ENCODE measurements around the gene ESAM. TPM values are rescaled to one million over a fixed set of nuclear protein-coding genes. Genes with fewer than 3 reads are reported as not detected.
A peak's percentile ranks its signal among the peaks of the same experiment; 100 is the strongest.

The ESAM gene
- total and polyA plus RNA-seq, 2 donors = 13.3 to 66.2 TPM

DNA sequence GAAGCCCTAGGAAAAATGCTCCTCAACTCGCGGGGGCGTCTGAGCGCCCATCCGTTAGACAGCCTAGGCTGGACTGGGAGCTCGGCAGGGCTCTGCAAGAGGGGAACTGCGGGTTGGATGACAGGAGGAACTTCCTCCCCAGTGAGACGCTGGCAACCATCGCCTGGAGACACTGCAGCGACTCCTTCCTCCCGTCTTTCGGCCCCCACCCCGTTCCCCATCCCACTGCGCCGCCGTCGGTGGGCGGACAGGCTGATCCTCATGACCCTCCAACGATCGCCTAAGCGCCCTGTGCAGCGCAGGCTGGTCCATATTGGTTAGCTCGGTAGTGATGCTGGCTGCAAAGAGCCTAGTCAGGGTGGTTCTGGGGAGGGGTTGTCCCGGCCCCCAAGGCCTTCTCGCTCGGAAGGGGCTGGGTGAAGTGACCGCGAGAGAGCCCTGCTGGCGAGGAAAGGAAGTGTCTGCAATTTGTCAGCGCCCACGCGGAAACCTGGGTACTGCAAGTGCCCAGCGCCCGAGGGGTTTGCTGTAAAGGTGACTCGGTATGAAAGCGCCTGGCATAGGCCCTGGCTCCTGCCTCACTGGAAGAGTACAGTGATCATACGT is 21.7 kb downstream of the ESAM start:
- DNase-seq (ENCODE audit: extremely low spot score) = no peak
- H3K27ac ChIP-seq (ENCODE audit: low read depth) = no peak overlapping the region

GRCh38 chr11:124739479-124740276 is 22.4 kb downstream of the ESAM start, which contains the start of gene NRGN:
Gene NRGN, plus strand, starts transcription at chr11:124739942. Its CDS starts 143 bp downstream, at chr11:124740085.
- Histone ChIP-seq H3K27ac (ENCODE audit: low read depth) (no peak within 1 kb of the TSS), H3K4me3 (ENCODE audit: low read depth, low read length) (peak within 1 kb of the TSS; percentile 49), H3K36me3 (ENCODE audit: insufficient read depth) (no peaks in the 10 kb centered on the region), H3K4me1 (ENCODE audit: insufficient read depth) (no peaks in the 10 kb centered on the region)
- DNase-seq (ENCODE audit: extremely low spot score) = peak; percentile 83
- WGBS = 1% methylated on average over 59 of the region's 59 CpGs

More for the DNA sequence above, 21.7 kb downstream of the ESAM start:
- Histone ChIP-seq H3K4me1 (ENCODE audit: insufficient read depth) (no peaks in the 10 kb centered on the region), H3K36me3 (ENCODE audit: insufficient read depth) (no peaks in the 10 kb centered on the region), H3K4me3 (ENCODE audit: low read depth, low read length) (peak overlapping the region; percentile 49)
- 2% methylated on average over 37 of the region's 37 CpGs for WGBS

- Histone ChIP-seq H3K36me3 (ENCODE audit: insufficient read depth) (no peaks in the 10 kb centered on the region), H3K27ac (ENCODE audit: low read depth) (no peak overlapping the region), H3K4me1 (ENCODE audit: insufficient read depth) (no peaks in the 10 kb centered on the region), H3K4me3 (ENCODE audit: low read depth, low read length) (no peak overlapping the region)
- WGBS = 51% methylated on average over 21 of the region's 21 CpGs
- no peak for DNase-seq (ENCODE audit: extremely low spot score)
Measured at GRCh38 chr11:124738713-124739478, 23.2 kb downstream of the ESAM start.

DNA sequence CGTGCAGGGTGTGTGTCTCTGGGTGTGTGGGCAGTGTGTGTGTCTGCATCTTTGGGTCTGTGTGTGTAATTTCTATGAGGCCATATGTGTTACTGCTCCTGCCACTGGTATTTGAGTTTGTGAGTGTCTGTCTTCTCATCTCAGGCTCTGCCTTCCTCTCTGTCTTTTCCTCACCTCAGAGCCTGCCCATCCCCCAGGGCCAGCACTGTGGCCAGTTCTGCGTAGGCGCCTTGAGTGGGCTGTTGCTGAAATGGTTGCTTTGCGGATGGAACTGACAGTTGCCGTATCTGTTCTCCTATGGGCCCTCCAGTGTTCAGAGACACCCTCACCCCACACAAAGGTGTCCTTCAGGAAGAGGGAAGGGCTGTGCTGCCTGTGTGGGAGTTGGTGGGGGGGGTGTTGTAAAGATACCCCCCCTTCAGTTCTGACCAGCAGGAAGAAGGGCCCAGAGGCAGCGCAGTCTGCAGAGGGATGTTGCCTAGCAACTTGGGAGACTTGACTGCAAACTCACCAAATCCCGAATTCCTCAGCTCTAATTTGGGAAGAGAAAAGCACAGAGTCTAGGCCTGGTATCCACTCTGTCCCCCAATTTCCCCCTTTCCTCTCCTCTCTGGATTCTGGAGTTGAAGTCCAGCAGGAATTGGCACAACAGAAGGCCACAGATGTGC is 24.3 kb downstream of the ESAM start:
- DNase-seq (ENCODE audit: extremely low spot score) = no peak
- Histone ChIP-seq H3K27ac (ENCODE audit: low read depth) (no peak overlapping the region), H3K4me3 (ENCODE audit: low read depth, low read length) (no peak overlapping the region), H3K4me1 (ENCODE audit: insufficient read depth) (no peaks in the 10 kb centered on the region), H3K36me3 (ENCODE audit: insufficient read depth) (no peaks in the 10 kb centered on the region)
- WGBS = 71% methylated on average over 7 of the region's 7 CpGs

GRCh38 chr11:124736736-124737135 is 25.4 kb downstream of the ESAM start:
- no peak overlapping the region for H3K27ac ChIP-seq (ENCODE audit: low read depth)
- no peaks in the 10 kb centered on the region for H3K4me1 ChIP-seq (ENCODE audit: insufficient read depth)
- 70% methylated on average over 3 of the region's 3 CpGs for WGBS
- no peak overlapping the region for H3K4me3 ChIP-seq (ENCODE audit: low read depth, low read length)
- H3K36me3 ChIP-seq (ENCODE audit: insufficient read depth) = no peaks in the 10 kb centered on the region
- DNase-seq (ENCODE audit: extremely low spot score) = no peak

GRCh38 chr11:124732230-124732629 is 29.9 kb downstream of the ESAM start:
- Histone ChIP-seq H3K36me3 (ENCODE audit: insufficient read depth) (no peaks in the 10 kb centered on the region), H3K27ac (ENCODE audit: low read depth) (no peak overlapping the region), H3K4me1 (ENCODE audit: insufficient read depth) (no peaks in the 10 kb centered on the region), H3K4me3 (ENCODE audit: low read depth, low read length) (no peak overlapping the region)
- DNase-seq (ENCODE audit: extremely low spot score) = no peak
- 74% methylated on average over 4 of the region's 4 CpGs for WGBS

DNA sequence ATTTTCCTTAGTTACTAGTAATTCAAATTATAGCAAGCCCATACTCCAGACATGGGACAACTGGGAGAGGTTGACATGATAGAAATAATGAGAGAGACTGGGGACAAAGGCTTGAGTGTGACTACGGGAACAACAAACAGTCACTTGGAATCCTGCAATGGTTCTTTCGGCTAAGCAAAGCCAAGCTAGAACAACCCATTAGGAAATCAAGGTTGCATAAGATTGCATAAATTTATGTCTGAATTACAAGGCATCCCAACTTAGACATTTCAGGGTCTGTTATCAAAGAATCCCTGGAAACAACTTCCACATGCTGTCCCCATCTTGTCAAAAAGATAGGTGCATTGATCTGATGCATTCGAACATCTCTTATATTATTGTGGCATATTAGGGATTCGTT is 32.5 kb downstream of the ESAM start:
- H3K4me1 ChIP-seq (ENCODE audit: insufficient read depth) = no peaks in the 10 kb centered on the region
- H3K4me3 ChIP-seq (ENCODE audit: low read depth, low read length) = no peak overlapping the region
- DNase-seq (ENCODE audit: extremely low spot score) = no peak
- H3K27ac ChIP-seq (ENCODE audit: low read depth) = no peak overlapping the region
- H3K36me3 ChIP-seq (ENCODE audit: insufficient read depth) = no peaks in the 10 kb centered on the region
- WGBS = 87% methylated on average over 4 of the region's 4 CpGs

DNA sequence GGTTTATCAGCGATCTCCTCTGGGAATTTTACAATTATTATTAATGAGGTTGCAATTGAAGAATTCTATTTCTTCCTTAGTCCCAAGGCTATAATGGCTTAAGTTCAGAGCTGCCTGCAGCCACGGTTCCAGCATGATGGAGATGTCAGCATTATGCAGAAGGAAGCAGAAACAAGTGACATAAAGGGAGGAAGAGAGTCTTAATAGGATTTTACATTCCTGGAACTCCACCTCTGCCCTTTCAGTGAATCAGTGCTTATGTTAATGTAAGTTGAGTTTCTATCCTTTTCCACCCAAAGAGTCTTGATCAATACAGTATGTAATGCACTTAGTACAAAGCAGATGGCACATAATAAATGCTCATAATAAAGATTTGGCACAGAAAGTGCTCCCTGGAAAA is 34.0 kb downstream of the ESAM start:
- Histone ChIP-seq H3K36me3 (ENCODE audit: insufficient read depth) (no peaks in the 10 kb centered on the region), H3K27ac (ENCODE audit: low read depth) (no peak overlapping the region), H3K4me1 (ENCODE audit: insufficient read depth) (no peaks in the 10 kb centered on the region), H3K4me3 (ENCODE audit: low read depth, low read length) (no peak overlapping the region)
- WGBS = 78% methylated on average over 2 of the region's 2 CpGs
- no peak for DNase-seq (ENCODE audit: extremely low spot score)

DNA sequence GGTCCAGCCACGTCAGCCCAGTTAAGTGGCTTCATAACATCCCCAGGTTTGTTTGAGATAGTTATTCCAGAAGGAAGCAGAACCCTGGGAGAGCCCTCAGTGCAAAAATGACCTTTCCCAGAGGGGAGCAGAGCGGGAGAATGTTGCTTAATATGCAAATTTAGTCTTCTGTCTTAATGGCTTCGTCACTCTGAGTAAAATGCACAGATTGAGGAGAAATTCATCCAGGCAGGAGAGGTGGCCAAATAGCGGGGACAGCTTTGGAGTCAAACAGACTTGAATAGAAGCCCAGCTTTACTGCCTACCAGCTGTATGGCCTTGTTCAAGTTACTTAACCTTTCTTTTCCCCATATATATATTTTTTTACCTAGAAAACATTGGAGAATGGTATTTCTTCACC is 34.6 kb downstream of the ESAM start:
- H3K36me3 ChIP-seq (ENCODE audit: insufficient read depth) = no peaks in the 10 kb centered on the region
- no peak for DNase-seq (ENCODE audit: extremely low spot score)
- WGBS = 68% methylated on average over 4 of the region's 4 CpGs
- H3K27ac ChIP-seq (ENCODE audit: low read depth) = no peak overlapping the region
- no peak overlapping the region for H3K4me3 ChIP-seq (ENCODE audit: low read depth, low read length)
- H3K4me1 ChIP-seq (ENCODE audit: insufficient read depth) = no peaks in the 10 kb centered on the region

- H3K27ac ChIP-seq (ENCODE audit: low read depth) = no peak overlapping the region
- H3K4me3 ChIP-seq (ENCODE audit: low read depth, low read length) = no peak overlapping the region
- H3K36me3 ChIP-seq (ENCODE audit: insufficient read depth) = no peaks in the 10 kb centered on the region
- H3K4me1 ChIP-seq (ENCODE audit: insufficient read depth) = no peaks in the 10 kb centered on the region
- DNase-seq (ENCODE audit: extremely low spot score) = no peak
- 13% methylated on average over 6 of the region's 6 CpGs for WGBS
Measured at GRCh38 chr11:124725719-124726105, 36.4 kb downstream of the ESAM start.

- H3K4me3 ChIP-seq (ENCODE audit: low read depth, low read length) = no peak overlapping the region
- WGBS = 27% methylated on average over 14 of the region's 14 CpGs
- H3K27ac ChIP-seq (ENCODE audit: low read depth) = no peak overlapping the region
- DNase-seq (ENCODE audit: extremely low spot score) = no peak
- H3K36me3 ChIP-seq (ENCODE audit: insufficient read depth) = no peaks in the 10 kb centered on the region
- no peaks in the 10 kb centered on the region for H3K4me1 ChIP-seq (ENCODE audit: insufficient read depth)
Measured at GRCh38 chr11:124724979-124725718, 36.9 kb downstream of the ESAM start.

DNA sequence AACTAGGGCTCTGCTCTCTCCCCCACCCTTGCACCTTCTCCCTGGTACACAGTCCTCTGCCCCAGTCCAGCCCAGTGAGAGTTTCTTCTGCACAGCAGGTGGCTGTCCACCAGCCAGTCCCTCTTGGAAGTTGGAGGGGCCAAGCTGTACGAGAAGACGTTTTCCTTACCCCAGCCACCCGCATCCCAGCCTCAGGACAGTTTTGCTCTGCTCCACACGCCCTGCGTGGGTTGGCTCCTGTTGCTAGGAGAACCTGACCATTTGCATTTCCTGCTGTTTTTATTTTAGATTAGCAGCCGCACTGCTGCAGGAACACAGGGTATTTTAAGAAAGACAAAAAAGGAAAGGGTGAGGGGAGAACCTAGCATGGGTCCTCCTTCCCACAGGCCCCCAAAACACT is 39.9 kb downstream of the ESAM start:
- no peaks in the 10 kb centered on the region for H3K36me3 ChIP-seq (ENCODE audit: insufficient read depth)
- DNase-seq (ENCODE audit: extremely low spot score) = no peak
- H3K27ac ChIP-seq (ENCODE audit: low read depth) = no peak overlapping the region
- H3K4me1 ChIP-seq (ENCODE audit: insufficient read depth) = no peaks in the 10 kb centered on the region
- no peak overlapping the region for H3K4me3 ChIP-seq (ENCODE audit: low read depth, low read length)
- WGBS = 34% methylated on average over 6 of the region's 6 CpGs

- DNase-seq (ENCODE audit: extremely low spot score) = no peak
- H3K36me3 ChIP-seq (ENCODE audit: insufficient read depth) = no peaks in the 10 kb centered on the region
- no peak overlapping the region for H3K27ac ChIP-seq (ENCODE audit: low read depth)
- 39% methylated on average over 2 of the region's 2 CpGs for WGBS
- H3K4me3 ChIP-seq (ENCODE audit: low read depth, low read length) = no peak overlapping the region
- H3K4me1 ChIP-seq (ENCODE audit: insufficient read depth) = no peaks in the 10 kb centered on the region
Measured at GRCh38 chr11:124719534-124719933, 42.6 kb downstream of the ESAM start.

All from urinary bladder (tissue), 4 donors.